ENCODE data around the gene TMEM156.

Gene TMEM156

GRCh38 chr4:38935391-38936073 is 96.7 kb downstream of the TMEM156 start:
- H3K4me3 ChIP-seq (ENCODE audit: low read length), result no peak overlapping the region

DNA sequence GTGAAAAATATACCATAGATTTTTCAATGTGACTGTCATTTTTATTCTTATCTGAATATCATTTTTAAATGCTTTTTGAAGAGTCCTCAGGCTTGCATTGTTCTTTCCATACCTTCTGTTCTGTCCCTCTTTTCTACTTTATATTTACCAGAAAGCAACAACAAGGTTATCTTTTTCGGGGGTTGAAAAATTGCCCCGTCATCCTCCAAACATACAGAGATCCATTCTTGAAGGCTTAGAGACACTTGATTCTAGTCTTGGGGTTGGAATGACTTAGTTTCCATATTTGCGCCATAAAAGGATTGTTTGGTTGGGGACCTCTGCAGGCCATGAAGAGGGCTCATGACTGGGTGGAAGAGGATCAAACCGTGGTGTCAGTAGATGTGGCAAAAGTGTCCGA is 101.1 kb downstream of the TMEM156 start:
- Histone ChIP-seq H3K4me1 (ENCODE audit: control insufficient read depth, low read depth, low read length) (no peaks in the 10 kb centered on the region), H3K36me3 (ENCODE audit: control insufficient read depth, low read depth, low read length) (no peaks in the 10 kb centered on the region), H3K9ac (ENCODE audit: low read length) (no peak overlapping the region), H3K4me3 (ENCODE audit: low read length) (no peak overlapping the region), H3K27me3 (ENCODE audit: control insufficient read depth, insufficient read depth, low read length) (no peaks in the 10 kb centered on the region), H3K27ac (ENCODE audit: low read length) (no peak overlapping the region), H3K9me3 (ENCODE audit: control insufficient read depth, low read depth, low read length) (no peaks in the 10 kb centered on the region)

More at GRCh38 chr4:38935391-38936073, 96.7 kb downstream of the TMEM156 start:
- Histone ChIP-seq H3K27ac (ENCODE audit: low read length) (no peak overlapping the region), H3K9ac (ENCODE audit: low read length) (no peak overlapping the region), H3K36me3 (ENCODE audit: control insufficient read depth, low read depth, low read length) (no peaks in the 10 kb centered on the region), H3K27me3 (ENCODE audit: control insufficient read depth, insufficient read depth, low read length) (no peaks in the 10 kb centered on the region), H3K9me3 (ENCODE audit: control insufficient read depth, low read depth, low read length) (no peaks in the 10 kb centered on the region), H3K4me1 (ENCODE audit: control insufficient read depth, low read depth, low read length) (no peaks in the 10 kb centered on the region)

- H3K36me3 ChIP-seq (ENCODE audit: control insufficient read depth, low read depth, low read length), result no peaks in the 10 kb centered on the region
- no peaks in the 10 kb centered on the region for H3K9me3 ChIP-seq (ENCODE audit: control insufficient read depth, low read depth, low read length)
- H3K27me3 ChIP-seq (ENCODE audit: control insufficient read depth, insufficient read depth, low read length), result no peaks in the 10 kb centered on the region
- H3K9ac ChIP-seq (ENCODE audit: low read length), result no peak overlapping the region
- no peak overlapping the region for H3K4me3 ChIP-seq (ENCODE audit: low read length)
- no peak overlapping the region for H3K27ac ChIP-seq (ENCODE audit: low read length)
- no peaks in the 10 kb centered on the region for H3K4me1 ChIP-seq (ENCODE audit: control insufficient read depth, low read depth, low read length)
Measured at GRCh38 chr4:38930707-38931106, 101.5 kb downstream of the TMEM156 start.

DNA sequence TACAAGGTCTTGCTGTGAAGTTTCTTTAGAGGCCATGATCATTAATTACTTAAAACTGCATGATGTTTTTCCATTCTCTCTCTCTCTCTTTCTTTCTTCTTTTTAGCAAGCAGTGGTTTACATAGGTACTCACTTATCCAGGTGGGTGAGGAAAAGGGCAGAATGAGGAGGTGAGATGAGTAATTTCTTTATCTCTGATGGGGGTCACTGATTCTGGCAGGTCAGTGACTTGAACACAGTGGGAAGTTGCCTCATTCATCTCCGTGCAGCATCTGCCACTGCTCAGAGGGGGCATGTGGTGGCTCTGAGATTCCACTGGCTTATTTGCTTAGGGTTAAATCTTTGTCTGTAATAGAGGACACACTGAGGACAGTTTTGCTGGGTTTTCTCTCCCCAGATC is 102.0 kb downstream of the TMEM156 start:
- Histone ChIP-seq H3K36me3 (ENCODE audit: control insufficient read depth, low read depth, low read length) (no peaks in the 10 kb centered on the region), H3K9ac (ENCODE audit: low read length) (no peak overlapping the region), H3K27ac (ENCODE audit: low read length) (no peak overlapping the region), H3K9me3 (ENCODE audit: control insufficient read depth, low read depth, low read length) (no peaks in the 10 kb centered on the region), H3K4me3 (ENCODE audit: low read length) (no peak overlapping the region), H3K4me1 (ENCODE audit: control insufficient read depth, low read depth, low read length) (no peaks in the 10 kb centered on the region), H3K27me3 (ENCODE audit: control insufficient read depth, insufficient read depth, low read length) (no peaks in the 10 kb centered on the region)

- no peaks in the 10 kb centered on the region for H3K27me3 ChIP-seq (ENCODE audit: control insufficient read depth, insufficient read depth, low read length)
- no peak overlapping the region for H3K9ac ChIP-seq (ENCODE audit: low read length)
- no peak overlapping the region for H3K4me3 ChIP-seq (ENCODE audit: low read length)
- no peaks in the 10 kb centered on the region for H3K9me3 ChIP-seq (ENCODE audit: control insufficient read depth, low read depth, low read length)
- H3K4me1 ChIP-seq (ENCODE audit: control insufficient read depth, low read depth, low read length), result no peaks in the 10 kb centered on the region
- no peaks in the 10 kb centered on the region for H3K36me3 ChIP-seq (ENCODE audit: control insufficient read depth, low read depth, low read length)
- no peak overlapping the region for H3K27ac ChIP-seq (ENCODE audit: low read length)
Measured at GRCh38 chr4:38928974-38929373, 103.2 kb downstream of the TMEM156 start.

GRCh38 chr4:38928568-38928967 is 103.6 kb downstream of the TMEM156 start:
- no peak overlapping the region for H3K9ac ChIP-seq (ENCODE audit: low read length)

DNA sequence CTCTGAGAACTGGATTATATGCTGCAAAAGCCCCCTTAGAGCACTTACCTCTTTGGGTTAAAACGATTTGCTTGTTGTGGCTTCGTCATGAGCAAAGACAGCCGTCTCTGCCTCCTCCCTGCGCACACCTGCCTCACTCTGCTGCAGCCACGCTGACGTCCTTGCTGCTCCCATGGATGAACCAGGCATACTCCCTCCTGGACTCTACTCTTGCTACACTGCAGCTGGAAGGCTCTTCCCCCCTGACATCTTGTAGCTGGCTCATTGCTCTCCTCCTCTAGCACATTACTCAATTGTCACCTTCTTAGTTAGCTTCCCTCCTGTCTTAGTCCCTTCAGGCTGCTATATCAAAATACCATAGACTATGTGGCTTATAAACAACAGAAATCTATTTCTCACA is 105.3 kb downstream of the TMEM156 start:
- Histone ChIP-seq H3K9ac (ENCODE audit: low read length) (no peak overlapping the region), H3K4me3 (ENCODE audit: low read length) (no peak overlapping the region), H3K9me3 (ENCODE audit: control insufficient read depth, low read depth, low read length) (no peaks in the 10 kb centered on the region), H3K27ac (ENCODE audit: low read length) (no peak overlapping the region), H3K36me3 (ENCODE audit: control insufficient read depth, low read depth, low read length) (no peaks in the 10 kb centered on the region), H3K4me1 (ENCODE audit: control insufficient read depth, low read depth, low read length) (no peaks in the 10 kb centered on the region), H3K27me3 (ENCODE audit: control insufficient read depth, insufficient read depth, low read length) (no peaks in the 10 kb centered on the region)

More at GRCh38 chr4:38928568-38928967, 103.6 kb downstream of the TMEM156 start:
- no peak overlapping the region for H3K27ac ChIP-seq (ENCODE audit: low read length)
- no peaks in the 10 kb centered on the region for H3K36me3 ChIP-seq (ENCODE audit: control insufficient read depth, low read depth, low read length)
- no peak overlapping the region for H3K4me3 ChIP-seq (ENCODE audit: low read length)
- H3K4me1 ChIP-seq (ENCODE audit: control insufficient read depth, low read depth, low read length), result no peaks in the 10 kb centered on the region
- no peaks in the 10 kb centered on the region for H3K9me3 ChIP-seq (ENCODE audit: control insufficient read depth, low read depth, low read length)
- no peaks in the 10 kb centered on the region for H3K27me3 ChIP-seq (ENCODE audit: control insufficient read depth, insufficient read depth, low read length)

DNA sequence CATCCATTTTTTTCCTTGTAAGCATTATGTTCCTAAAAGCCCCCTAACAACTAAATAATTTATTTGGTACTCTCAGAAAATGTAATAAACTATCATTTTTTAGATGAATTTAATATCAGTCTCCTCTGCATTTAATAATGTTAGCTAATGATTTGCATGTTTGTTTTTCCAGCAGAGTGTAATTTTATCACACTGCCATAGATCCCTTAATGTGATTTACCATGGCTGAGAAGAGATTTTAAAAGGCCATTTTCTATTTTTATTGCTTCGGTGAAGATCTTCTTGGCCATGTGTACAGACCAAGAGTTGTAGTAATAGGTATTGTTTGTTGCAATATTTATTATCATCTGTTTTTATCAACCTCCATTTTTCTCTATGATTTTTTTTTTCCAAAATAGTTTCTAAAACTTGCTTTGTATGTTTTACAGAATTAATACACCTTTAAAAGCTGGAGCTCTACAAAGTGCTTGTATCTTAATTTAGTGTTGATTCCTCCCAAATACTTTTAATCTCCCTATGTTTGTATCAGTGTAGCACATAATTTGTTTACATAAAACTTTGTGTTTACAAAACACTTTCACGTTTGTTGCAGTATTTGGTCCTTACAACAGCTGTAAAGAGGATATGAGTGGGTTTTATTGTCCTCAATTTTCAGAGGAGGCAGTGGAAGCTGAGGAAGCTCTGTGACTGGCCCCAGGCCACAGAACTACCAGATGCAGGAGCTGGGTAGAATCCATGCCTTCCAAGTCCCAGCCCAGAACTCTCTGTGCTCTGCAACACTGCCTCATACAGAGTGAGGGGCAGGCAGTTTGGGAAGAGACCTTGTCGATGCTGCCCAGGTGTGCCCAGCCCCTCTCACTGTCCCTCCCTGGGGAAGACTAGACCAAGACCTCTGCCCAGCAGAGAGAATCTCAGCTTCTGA is 106.5 kb downstream of the TMEM156 start:
- H3K4me1 ChIP-seq (ENCODE audit: control insufficient read depth, low read depth, low read length), result no peaks in the 10 kb centered on the region
- H3K9me3 ChIP-seq (ENCODE audit: control insufficient read depth, low read depth, low read length), result no peaks in the 10 kb centered on the region
- H3K27me3 ChIP-seq (ENCODE audit: control insufficient read depth, insufficient read depth, low read length), result no peaks in the 10 kb centered on the region
- no peak overlapping the region for H3K27ac ChIP-seq (ENCODE audit: low read length)
- H3K9ac ChIP-seq (ENCODE audit: low read length), result no peak overlapping the region
- H3K36me3 ChIP-seq (ENCODE audit: control insufficient read depth, low read depth, low read length), result no peaks in the 10 kb centered on the region
- H3K4me3 ChIP-seq (ENCODE audit: low read length), result no peak overlapping the region

DNA sequence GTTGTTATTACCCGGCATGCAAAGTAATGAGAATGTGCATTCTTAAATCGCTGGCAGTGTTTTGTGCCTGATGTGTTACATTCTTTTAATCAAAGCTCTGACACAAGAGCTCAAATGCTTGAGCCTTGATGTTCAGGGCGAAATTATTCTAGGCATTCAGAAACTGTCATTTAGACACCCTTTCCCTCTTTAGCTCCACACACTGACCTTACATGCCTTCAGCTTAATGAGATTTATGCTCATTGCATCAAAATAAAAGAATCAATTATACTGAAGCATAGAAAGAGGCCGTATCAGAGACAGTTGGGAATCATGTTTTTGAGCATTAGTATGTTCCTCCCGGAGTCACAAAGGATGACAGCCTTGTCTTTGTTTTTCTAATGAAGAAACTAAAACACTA is 107.9 kb downstream of the TMEM156 start:
- no peak overlapping the region for H3K27ac ChIP-seq (ENCODE audit: low read length)
- H3K4me1 ChIP-seq (ENCODE audit: control insufficient read depth, low read depth, low read length), result no peaks in the 10 kb centered on the region
- no peaks in the 10 kb centered on the region for H3K36me3 ChIP-seq (ENCODE audit: control insufficient read depth, low read depth, low read length)
- H3K9ac ChIP-seq (ENCODE audit: low read length), result no peak overlapping the region
- H3K27me3 ChIP-seq (ENCODE audit: control insufficient read depth, insufficient read depth, low read length), result no peaks in the 10 kb centered on the region
- no peak overlapping the region for H3K4me3 ChIP-seq (ENCODE audit: low read length)
- H3K9me3 ChIP-seq (ENCODE audit: control insufficient read depth, low read depth, low read length), result no peaks in the 10 kb centered on the region

GRCh38 chr4:38923746-38924145 is 108.5 kb downstream of the TMEM156 start:
- Histone ChIP-seq H3K27me3 (ENCODE audit: control insufficient read depth, insufficient read depth, low read length) (no peaks in the 10 kb centered on the region), H3K27ac (ENCODE audit: low read length) (no peak overlapping the region), H3K9me3 (ENCODE audit: control insufficient read depth, low read depth, low read length) (no peaks in the 10 kb centered on the region), H3K4me3 (ENCODE audit: low read length) (no peak overlapping the region), H3K4me1 (ENCODE audit: control insufficient read depth, low read depth, low read length) (no peaks in the 10 kb centered on the region), H3K36me3 (ENCODE audit: control insufficient read depth, low read depth, low read length) (no peaks in the 10 kb centered on the region), H3K9ac (ENCODE audit: low read length) (no peak overlapping the region)

DNA sequence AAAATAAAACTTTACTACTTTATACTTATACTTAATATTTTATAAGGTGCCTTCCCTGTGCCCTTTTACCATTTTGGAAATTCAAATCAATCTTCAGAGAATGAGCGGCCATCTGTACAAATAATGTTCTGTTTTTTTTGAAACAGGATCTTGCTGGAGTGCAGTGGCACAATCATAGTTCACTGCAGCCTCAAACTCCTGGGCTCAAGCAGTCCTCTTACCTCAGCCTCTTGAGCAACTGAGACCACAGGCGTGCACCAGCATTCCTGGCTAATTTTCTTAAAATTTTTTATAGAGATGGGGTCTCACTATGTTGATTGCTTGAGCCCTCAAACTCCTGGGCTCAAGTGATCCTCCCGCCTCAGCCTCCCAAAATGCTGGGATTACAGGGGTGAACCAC is 111.1 kb downstream of the TMEM156 start:
- H3K36me3 ChIP-seq (ENCODE audit: control insufficient read depth, low read depth, low read length), result no peaks in the 10 kb centered on the region
- no peak overlapping the region for H3K4me3 ChIP-seq (ENCODE audit: low read length)

More for the DNA sequence above, 111.1 kb downstream of the TMEM156 start:
- Histone ChIP-seq H3K27ac (ENCODE audit: low read length) (no peak overlapping the region), H3K9ac (ENCODE audit: low read length) (no peak overlapping the region), H3K9me3 (ENCODE audit: control insufficient read depth, low read depth, low read length) (no peaks in the 10 kb centered on the region), H3K4me1 (ENCODE audit: control insufficient read depth, low read depth, low read length) (no peaks in the 10 kb centered on the region), H3K27me3 (ENCODE audit: control insufficient read depth, insufficient read depth, low read length) (no peaks in the 10 kb centered on the region)
